HepG2 (cell line): ENCODE measurements around the gene SYNGR1. TPM values are rescaled to one million over a fixed set of nuclear protein-coding genes. Genes with fewer than 3 reads are reported as not detected.

ENCODE experiments used
- ATAC-seq: fragments of 200-7000 bp; cut with Tn5 transposase; 3 replicates; pipeline ENCODE4 v1.9.1; 2020; ENCODE audit warnings: mild to moderate bottlenecking, moderate library complexity
- BruUV-seq: library from RNA; stranded (reverse); fragments of 400-500 nt; replicated peaks from 2 replicates; lab custom pipeline; 2021; lab: Mats Ljungman, UMichigan
- CTCF ChIA-PET: fragments of 300-600 bp; formaldehyde crosslinking; extraction: SDS; loops from one replicate; lab custom pipeline; 2021; ENCODE audit warnings: low total read pairs, inconsistent platforms, low intra/inter-chr PET ratio; lab: Yijun Ruan, JAX
- POLR2A ChIA-PET: fragments of 350-600 bp; sonication (Branson Sonifier 250); formaldehyde crosslinking; loops from one replicate; lab custom pipeline; 2020; ENCODE audit warnings: antibody characterized with exemption, inconsistent platforms; lab: Yijun Ruan, JAX
- DNase-seq: peaks from one replicate; pipeline ENCODE4 v3.0.0-alpha.2; 2015; ENCODE audit warnings: low spot score
- FAIRE-seq: peaks from 3 replicates; lab custom pipeline; 2011; peaks lifted over from hg19 to GRCh38; lab: Jason Lieb, UNC
- H2AFZ ChIP-seq: one replicate; pipeline ENCODE4 v1.6.1; 2011; ENCODE audit warnings: low read length, inconsistent platforms
- H3K27ac ChIP-seq: fragments of 300-600 bp; 3 replicates; pipeline ENCODE4 v1.8.0; 2011; ENCODE audit warnings: mixed run types, mild to moderate bottlenecking, mixed read lengths, low read length, inconsistent platforms; ENCODE audit not compliant: insufficient read depth; ENCODE audit errors: extremely low read length
- H3K27me3 ChIP-seq, 2 experiments: fragments of 200-600 bp in 1 of 2; 2 replicates in 1 of 2; 3 replicates in 1 of 2; pipeline versions ENCODE4 v1.6.0 to v1.8.0; 2011; ENCODE audit warnings: low read length in 2 of 2, mild to moderate bottlenecking in 2 of 2, moderate library complexity in 2 of 2, inconsistent platforms in 1 of 2; ENCODE audit not compliant: insufficient read depth in 2 of 2, control insufficient read depth in 1 of 2
- H3K36me3 ChIP-seq, 2 experiments: fragments of 200-600 bp in 1 of 2; replicated peaks in 1 of 2; 2 replicates in 1 of 2; 3 replicates in 1 of 2; pipeline versions ENCODE4 v1.5.1 to v1.8.0; 2011; ENCODE audit warnings: low read length in 2 of 2, inconsistent platforms in 1 of 2; ENCODE audit not compliant: insufficient read depth in 2 of 2, control insufficient read depth in 1 of 2
- H3K4me1 ChIP-seq: 2 replicates; pipeline ENCODE4 v1.5.1; 2012; ENCODE audit warnings: low read length, inconsistent platforms; ENCODE audit not compliant: insufficient read depth
- H3K4me2 ChIP-seq: 2 replicates; pipeline ENCODE4 v1.6.0; 2011; ENCODE audit warnings: low read depth, low read length, inconsistent platforms
- H3K4me3 ChIP-seq, 3 experiments: fragments of 200-600 bp in 1 of 3; sonication (generic), shearing (Covaris generic) in 1 of 3; replicated peaks in 1 of 3; 2 replicates each; pipeline ENCODE4 v1.5.1; 2011 to 2016; ENCODE audit warnings: low read length in 3 of 3, inconsistent platforms in 2 of 3, low read depth in 2 of 3, mild to moderate bottlenecking in 2 of 3, control low read depth in 1 of 3, mixed read lengths in 1 of 3; ENCODE audit not compliant: insufficient read depth in 1 of 3
- H3K79me2 ChIP-seq: one replicate; pipeline ENCODE4 v1.6.1; 2011; ENCODE audit warnings: low read length, inconsistent platforms; ENCODE audit not compliant: insufficient read depth
- H3K9ac ChIP-seq: 2 replicates; pipeline ENCODE4 v1.6.0; 2011; ENCODE audit warnings: mild to moderate bottlenecking, low read depth, low read length, inconsistent platforms; ENCODE audit not compliant: insufficient read depth
- H3K9me3 ChIP-seq: 2 replicates; pipeline ENCODE4 v1.5.1; 2012; ENCODE audit warnings: mild to moderate bottlenecking, low read length
- H4K20me1 ChIP-seq: 2 replicates; pipeline ENCODE4 v1.6.0; 2011; ENCODE audit warnings: inconsistent platforms, mild to moderate bottlenecking, low read length, moderate library complexity; ENCODE audit not compliant: insufficient read depth
- BHLHE40 ChIP-seq: IDR thresholded peaks from 2 replicates; pipeline ENCODE4 v1.6.1; 2011; ENCODE audit warnings: low read length, improper control_type of control experiment
- CEBPB ChIP-seq: IDR thresholded peaks from 2 replicates; pipeline ENCODE4 v1.6.1; 2011; ENCODE audit warnings: low read depth, low read length, improper control_type of control experiment, borderline replicate concordance
- CEBPG ChIP-seq: IDR thresholded peaks from 2 replicates; pipeline ENCODE4 v1.6.1; 2016
- FOXP1 ChIP-seq, 2 experiments: fragments of 450-650 bp in 1 of 2; IDR thresholded peaks; 2 replicates each; pipeline ENCODE4 v1.6.1; 2017 to 2018; ENCODE audit warnings: antibody characterized with exemption in 1 of 2
- HIVEP1 ChIP-seq: sonication (generic); formaldehyde crosslinking; IDR thresholded peaks from 2 replicates; pipeline ENCODE4 v1.4.0; 2020; ENCODE audit warnings: mild to moderate bottlenecking, missing genetic modification reagents
- HNF4A ChIP-seq: sonication (generic); formaldehyde crosslinking; IDR thresholded peaks from 2 replicates; pipeline ENCODE4 v1.4.0; 2020; ENCODE audit warnings: missing genetic modification reagents
- ISL2 ChIP-seq: sonication (generic); formaldehyde crosslinking; IDR thresholded peaks from 2 replicates; pipeline ENCODE4 v1.5.0; 2020; ENCODE audit warnings: missing genetic modification reagents
- MED1 ChIP-seq: sonication (generic); formaldehyde crosslinking; IDR thresholded peaks from 2 replicates; pipeline ENCODE4 v1.4.0; 2020; ENCODE audit warnings: missing genetic modification reagents
- PHF21A ChIP-seq: sonication (generic); formaldehyde crosslinking; IDR thresholded peaks from 2 replicates; pipeline ENCODE4 v1.5.0; 2020; ENCODE audit warnings: mild to moderate bottlenecking, missing genetic modification reagents
- RXRB ChIP-seq: IDR thresholded peaks from 2 replicates; pipeline ENCODE4 v1.6.1; 2016; ENCODE audit warnings: borderline replicate concordance, missing genetic modification reagents, missing compliant biosample characterization
- ZBTB7B ChIP-seq: sonication (generic); formaldehyde crosslinking; IDR thresholded peaks from 2 replicates; pipeline ENCODE4 v1.4.0; 2020; ENCODE audit warnings: missing genetic modification reagents
- ZNF17 ChIP-seq: sonication (generic); formaldehyde crosslinking; IDR thresholded peaks from 2 replicates; pipeline ENCODE4 v1.5.0; 2020; ENCODE audit warnings: mild to moderate bottlenecking, missing genetic modification reagents
- ZNF20 ChIP-seq: sonication (generic); formaldehyde crosslinking; IDR thresholded peaks from 2 replicates; pipeline ENCODE4 v1.4.0; 2020; ENCODE audit warnings: mild to moderate bottlenecking, moderate library complexity, missing genetic modification reagents
- ZNF232 ChIP-seq: sonication (generic); formaldehyde crosslinking; IDR thresholded peaks from 2 replicates; pipeline ENCODE4 v1.4.0; 2020; ENCODE audit warnings: missing genetic modification reagents, borderline replicate concordance
- ZNF33A ChIP-seq: sonication (generic); formaldehyde crosslinking; IDR thresholded peaks from 2 replicates; pipeline ENCODE4 v1.5.1; 2020; ENCODE audit warnings: missing genetic modification reagents, mild to moderate bottlenecking, moderate library complexity, borderline replicate concordance
- ZNF354B ChIP-seq: sonication (generic); formaldehyde crosslinking; IDR thresholded peaks from 2 replicates; pipeline ENCODE4 v1.8.0; 2022; ENCODE audit warnings: mild to moderate bottlenecking, missing genetic modification reagents
- ZNF441 ChIP-seq: sonication (generic); formaldehyde crosslinking; IDR thresholded peaks from 2 replicates; pipeline ENCODE4 v1.7.0; 2021; ENCODE audit warnings: missing genetic modification reagents, borderline replicate concordance
- WGBS: methylation state at CpG from one replicate; pipeline ENCODE4 v1.1.6; 2017; ENCODE audit warnings: low lambda C conversion rate; 5-methylcytosine and 5-hydroxymethylcytosine counted together
- in situ Hi-C: cut with HindIII; loops from 2 replicates; pipeline ENCODE4 v1.10.0; 2017; ENCODE audit warnings: low pct_unique_long_range_greater_than_20kb; ENCODE audit not compliant: extremely low pct_ligation_motif_present
- intact Hi-C: fragments of 100-400 bp; cut with micrococcal nuclease; formaldehyde crosslinking; loops from one replicate; pipeline ENCODE4 v1.10.0; 2022; ENCODE audit not compliant: unreplicated experiment
- polyA plus RNA-seq, 8 experiments: library from polyadenylated mRNA; depleted of rRNA in 3 of 8; stranded (reverse) in 7 of 8; unstranded in 1 of 8; fragments of >200 nt; fragmentation: Illumina TruSeq in 4 of 8; extraction: Trizol in 4 of 8; gene quantifications; 2 replicates each; pipeline versions ENCODE4 v1.2.1 to v1.2.3, GENCODE V29; 2011 to 2016; ENCODE audit warnings: low read depth in 4 of 8, missing spikeins in 1 of 8, mixed read lengths in 1 of 8; ENCODE audit not compliant: insufficient read depth in 1 of 8
- total RNA-seq, 5 experiments: library from RNA; depleted of rRNA; stranded (reverse); fragments of >200 nt; fragmentation: Illumina TruSeq; extraction: Trizol; gene quantifications; 2 replicates each; pipeline ENCODE4 v1.2.3, GENCODE V29; 2016; ENCODE audit warnings: low read depth in 1 of 5
- TF ChIP-seq, protein P1 (sequence below): sonication (generic); formaldehyde crosslinking; IDR thresholded peaks from 2 replicates; pipeline ENCODE4 v1.4.0; 2020; ENCODE audit warnings: missing genetic modification reagents
- TF ChIP-seq, protein P2 (sequence below): IDR thresholded peaks from 2 replicates; pipeline ENCODE4 v1.6.1; 2018; ENCODE audit warnings: missing genetic modification reagents, mild to moderate bottlenecking, missing compliant biosample characterization
- TF ChIP-seq, protein P3 (sequence below): sonication (generic); formaldehyde crosslinking; IDR thresholded peaks from 2 replicates; pipeline ENCODE4 v1.4.0; 2020; ENCODE audit warnings: missing genetic modification reagents

Gene SYNGR1
- total and polyA plus RNA-seq, 2 of the 13 experiments (the other 11 are each of a cell fraction or from before 2014, with no cell fraction given), result 0.27 to 2.7 TPM

DNA sequence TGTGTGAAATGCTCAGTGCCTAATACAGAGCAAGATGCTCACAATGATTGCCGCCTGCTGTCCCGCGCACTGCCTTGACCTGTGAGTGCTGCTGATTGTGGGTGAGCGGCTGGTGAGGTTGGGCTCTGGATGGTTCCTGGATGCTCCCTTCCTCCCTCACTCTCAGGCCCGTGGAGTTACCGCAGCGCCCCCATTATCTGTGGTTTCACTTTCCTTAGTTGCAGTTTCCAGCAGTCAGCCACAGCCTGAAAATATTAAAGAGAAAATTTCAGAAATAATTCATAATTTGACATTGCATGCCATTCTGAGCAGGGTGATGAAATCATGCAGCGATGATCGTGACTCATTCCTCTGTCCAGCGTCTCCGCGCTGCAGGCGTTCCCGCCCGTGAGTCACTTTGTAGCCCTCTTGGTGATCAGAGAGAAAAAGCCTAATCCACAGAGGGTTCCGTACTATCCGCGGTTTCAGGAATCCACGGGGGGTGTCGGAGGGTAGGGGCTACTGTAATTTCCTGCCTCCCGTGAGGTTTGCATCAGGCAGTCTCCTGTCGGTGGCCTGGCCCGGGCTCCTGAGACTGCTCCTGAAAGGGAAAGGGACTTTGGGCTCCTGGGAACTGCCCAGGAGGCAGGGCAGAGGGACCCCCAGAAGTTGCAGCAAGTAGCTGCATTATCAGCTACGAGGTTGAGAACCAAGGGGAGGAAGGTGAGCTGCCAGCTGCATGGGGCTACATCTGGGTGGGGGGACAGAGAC lies 41.0 kb upstream of the SYNGR1 start:
- WGBS, result 3% methylated on average over 17 of the region's 24 CpGs
- peaks cover 52% of the 10 kb centered on the region for H3K4me1 ChIP-seq
- CTCF ChIA-PET, result interaction anchor here (5.1 kb wide), 1 partner anchor 138 kb away, joined by 27 read pairs; no protein-coding TSS in a partner anchor
- no peak for FAIRE-seq
- H3K9ac ChIP-seq, result peak overlapping the region; percentile 44; the same call in 1 of the 2 replicates
- peaks cover 11 to 19% of the 10 kb centered on the region in 2 experiments for H3K36me3 ChIP-seq
- H3K79me2 ChIP-seq, result no peaks in the 10 kb centered on the region
- no peak for DNase-seq
- no peaks in the 10 kb centered on the region for H3K9me3 ChIP-seq
- H4K20me1 ChIP-seq, result peaks cover 18% of the 10 kb centered on the region
- H3K27ac ChIP-seq, result no peak overlapping the region
- no peaks in the 10 kb centered on the region for H3K27me3 ChIP-seq
- in situ Hi-C loops (no loop called here), intact Hi-C loops (loop anchor here (2.0 kb wide), 1 partner anchor 138 kb away; no protein-coding TSS in a partner anchor)
- peak overlapping the region; percentile 64 for H3K4me2 ChIP-seq
- H3K4me3 ChIP-seq, result peak overlapping the region in 2 of 3 experiments; percentile 45 to 62; a peak in 5 of 6 replicates
- peak; percentile 10 for ATAC-seq
- POLR2A ChIA-PET, result interaction anchor here (0.6 to 3.7 kb wide), 8 partner anchors 9 to 157 kb away, joined by 3 to 63 read pairs (median 4); partner anchors contain the start of genes CBX7 and RPL3
- H2AFZ ChIP-seq, result no peak overlapping the region
- BruUV-seq, result no TSS peak
- TF ChIP-seq CEBPG (CRISPR knock-in tag), result peak; percentile 55; the same call in 1 of the 2 replicates
- TF ChIP-seq ZNF354B (CRISPR knock-in tag), result no peak
- TF ChIP-seq, protein P1, sequence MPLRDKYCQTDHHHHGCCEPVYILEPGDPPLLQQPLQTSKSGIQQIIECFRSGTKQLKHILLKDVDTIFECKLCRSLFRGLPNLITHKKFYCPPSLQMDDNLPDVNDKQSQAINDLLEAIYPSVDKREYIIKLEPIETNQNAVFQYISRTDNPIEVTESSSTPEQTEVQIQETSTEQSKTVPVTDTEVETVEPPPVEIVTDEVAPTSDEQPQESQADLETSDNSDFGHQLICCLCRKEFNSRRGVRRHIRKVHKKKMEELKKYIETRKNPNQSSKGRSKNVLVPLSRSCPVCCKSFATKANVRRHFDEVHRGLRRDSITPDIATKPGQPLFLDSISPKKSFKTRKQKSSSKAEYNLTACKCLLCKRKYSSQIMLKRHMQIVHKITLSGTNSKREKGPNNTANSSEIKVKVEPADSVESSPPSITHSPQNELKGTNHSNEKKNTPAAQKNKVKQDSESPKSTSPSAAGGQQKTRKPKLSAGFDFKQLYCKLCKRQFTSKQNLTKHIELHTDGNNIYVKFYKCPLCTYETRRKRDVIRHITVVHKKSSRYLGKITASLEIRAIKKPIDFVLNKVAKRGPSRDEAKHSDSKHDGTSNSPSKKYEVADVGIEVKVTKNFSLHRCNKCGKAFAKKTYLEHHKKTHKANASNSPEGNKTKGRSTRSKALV (CRISPR knock-in tag), result no peak
- no peak for TF ChIP-seq FOXP1 (IDR thresholded peaks at IDR 0.05)
- no peak for TF ChIP-seq FOXP1 (CRISPR knock-in tag; IDR thresholded peaks at IDR 0.05)
- peak; percentile 20; the same call in 1 of the 2 replicates for TF ChIP-seq BHLHE40
- peak; percentile 41; the same call in 1 of the 2 replicates for TF ChIP-seq HIVEP1 (CRISPR knock-in tag)
- TF ChIP-seq ZNF232 (CRISPR knock-in tag), result 0 out of 2 replicates have a peak, but pooled peaks have one; percentile 42
- TF ChIP-seq, protein P2, sequence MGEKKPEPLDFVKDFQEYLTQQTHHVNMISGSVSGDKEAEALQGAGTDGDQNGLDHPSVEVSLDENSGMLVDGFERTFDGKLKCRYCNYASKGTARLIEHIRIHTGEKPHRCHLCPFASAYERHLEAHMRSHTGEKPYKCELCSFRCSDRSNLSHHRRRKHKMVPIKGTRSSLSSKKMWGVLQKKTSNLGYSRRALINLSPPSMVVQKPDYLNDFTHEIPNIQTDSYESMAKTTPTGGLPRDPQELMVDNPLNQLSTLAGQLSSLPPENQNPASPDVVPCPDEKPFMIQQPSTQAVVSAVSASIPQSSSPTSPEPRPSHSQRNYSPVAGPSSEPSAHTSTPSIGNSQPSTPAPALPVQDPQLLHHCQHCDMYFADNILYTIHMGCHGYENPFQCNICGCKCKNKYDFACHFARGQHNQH (CRISPR knock-in tag), result 0 out of 2 replicates have a peak, but pooled peaks have one; percentile 27
- TF ChIP-seq ISL2 (CRISPR knock-in tag), result 0 out of 2 replicates have a peak, but pooled peaks have one; percentile 14
- no peak for TF ChIP-seq ZNF441 (CRISPR knock-in tag)
- 0 out of 2 replicates have a peak, but pooled peaks have one; percentile 29 for TF ChIP-seq RXRB
- TF ChIP-seq MED1 (CRISPR knock-in tag), result peak; percentile 18; the same call in 1 of the 2 replicates
- TF ChIP-seq ZNF17 (CRISPR knock-in tag), result no peak
- TF ChIP-seq ZBTB7B, result no peak
- TF ChIP-seq, protein P3, sequence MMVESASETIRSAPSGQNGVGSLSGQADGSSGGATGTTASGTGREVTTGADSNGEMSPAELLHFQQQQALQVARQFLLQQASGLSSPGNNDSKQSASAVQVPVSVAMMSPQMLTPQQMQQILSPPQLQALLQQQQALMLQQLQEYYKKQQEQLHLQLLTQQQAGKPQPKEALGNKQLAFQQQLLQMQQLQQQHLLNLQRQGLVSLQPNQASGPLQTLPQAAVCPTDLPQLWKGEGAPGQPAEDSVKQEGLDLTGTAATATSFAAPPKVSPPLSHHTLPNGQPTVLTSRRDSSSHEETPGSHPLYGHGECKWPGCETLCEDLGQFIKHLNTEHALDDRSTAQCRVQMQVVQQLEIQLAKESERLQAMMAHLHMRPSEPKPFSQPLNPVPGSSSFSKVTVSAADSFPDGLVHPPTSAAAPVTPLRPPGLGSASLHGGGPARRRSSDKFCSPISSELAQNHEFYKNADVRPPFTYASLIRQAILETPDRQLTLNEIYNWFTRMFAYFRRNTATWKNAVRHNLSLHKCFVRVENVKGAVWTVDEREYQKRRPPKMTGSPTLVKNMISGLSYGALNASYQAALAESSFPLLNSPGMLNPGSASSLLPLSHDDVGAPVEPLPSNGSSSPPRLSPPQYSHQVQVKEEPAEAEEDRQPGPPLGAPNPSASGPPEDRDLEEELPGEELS, result no peak
- no peak for TF ChIP-seq ZNF33A (CRISPR knock-in tag)
- TF ChIP-seq HNF4A (CRISPR knock-in tag), result no peak
- TF ChIP-seq CEBPB, result peak; percentile 81; the same call in 1 of the 2 replicates
- peak; percentile 39; the same call in 1 of the 2 replicates for TF ChIP-seq PHF21A (CRISPR knock-in tag)
- no peak for TF ChIP-seq ZNF20 (CRISPR knock-in tag)
